GM19397 (cell line): Measurements from ENCODE around the gene USE1.

Experiments
- ATAC-seq: cut with Tn5 transposase; IDR thresholded peaks from one replicate; pipeline ENCODE4 v1.9.1; 2021; ENCODE audit warnings: mild to moderate bottlenecking, moderate library complexity; ENCODE audit not compliant: unreplicated experiment

Gene USE1

GRCh38 chr19:17254636-17255035 lies 39.5 kb downstream of the USE1 start:
- no peak for ATAC-seq

DNA sequence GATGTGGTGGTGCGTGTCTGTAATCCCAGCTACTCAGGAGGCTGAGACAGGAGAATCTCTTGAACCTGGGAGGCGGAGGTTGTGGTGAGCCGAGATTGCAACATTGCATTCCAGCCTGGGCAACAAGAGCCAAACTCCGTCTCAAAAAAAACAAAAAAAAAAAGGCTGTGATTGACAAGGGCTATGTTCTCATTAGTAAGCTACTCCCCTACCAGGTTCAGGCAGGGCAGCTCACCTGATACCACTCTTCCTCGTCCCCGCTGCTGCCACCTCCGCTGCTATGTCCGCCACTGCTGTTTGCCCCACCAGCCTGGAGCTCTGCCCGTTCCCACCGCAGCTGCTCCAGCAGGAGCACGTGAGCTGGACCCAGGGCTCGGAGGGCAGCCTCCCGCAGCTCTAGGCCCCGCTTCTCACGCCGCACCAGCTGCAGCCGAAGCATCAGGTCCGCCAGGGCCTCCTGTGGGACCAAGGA lies 40.0 kb downstream of the USE1 start:
- ATAC-seq, result no peak

- no peak for ATAC-seq
Measured at GRCh38 chr19:17256130-17256529, 41.0 kb downstream of the USE1 start.

DNA sequence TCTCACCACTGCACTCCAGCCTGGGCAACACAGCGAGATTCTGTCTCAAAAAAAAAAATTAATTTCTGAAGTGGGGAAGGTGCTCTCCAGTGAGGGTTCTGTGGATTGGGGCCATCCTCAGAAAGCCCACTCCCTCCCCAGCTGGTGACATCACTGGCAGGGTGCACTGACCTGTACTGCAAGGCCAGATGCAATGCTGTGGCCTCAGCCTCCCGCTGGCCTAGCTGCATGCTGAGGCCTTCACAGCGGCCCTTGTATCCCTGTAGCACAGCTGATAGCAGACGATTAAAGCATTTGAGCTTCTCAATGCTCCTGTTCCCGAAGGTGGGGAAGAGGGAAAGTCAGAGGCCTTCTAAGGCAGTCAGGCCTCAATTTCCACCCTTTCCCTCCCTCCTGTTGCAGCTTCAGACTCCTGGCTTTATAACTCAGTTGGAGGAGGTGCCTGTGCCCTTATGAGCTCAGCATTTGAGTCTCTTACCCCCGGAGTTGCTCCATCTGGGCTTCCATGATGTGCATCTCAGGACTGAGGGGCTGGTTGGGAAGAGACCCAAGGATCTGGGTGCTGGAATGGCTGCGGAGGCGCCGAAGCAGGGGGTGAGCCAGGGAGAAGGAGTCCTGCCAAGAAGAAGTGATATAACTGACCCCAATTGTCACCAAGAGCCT lies 44.1 kb downstream of the USE1 start:
- no peak for ATAC-seq

- no peak for ATAC-seq
Measured at GRCh38 chr19:17259934-17260333, 44.8 kb downstream of the USE1 start.

DNA sequence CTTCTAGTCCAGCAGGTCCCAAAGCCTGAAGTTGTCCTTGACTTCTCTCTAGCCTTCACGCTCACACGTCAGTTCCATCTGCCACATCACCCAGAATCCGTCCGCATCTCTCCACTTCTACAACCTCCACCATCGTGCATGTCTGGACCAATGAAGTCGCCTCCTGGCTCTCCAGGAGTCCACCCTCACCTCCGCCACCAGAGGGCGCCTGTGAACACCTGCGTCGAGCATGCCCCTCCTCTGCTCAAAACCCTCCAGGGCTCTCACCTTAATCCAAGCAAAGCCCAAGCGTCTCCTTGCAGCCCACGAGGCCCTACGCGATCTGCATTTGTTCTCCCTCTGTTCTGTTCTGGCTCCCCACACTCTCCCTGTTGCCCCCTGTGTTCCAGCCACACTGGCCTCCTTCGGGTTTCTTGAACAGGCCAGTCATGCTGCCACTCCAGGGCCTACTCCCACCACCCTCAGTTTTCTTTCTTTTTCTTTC lies 45.7 kb downstream of the USE1 start:
- ATAC-seq, result peak; percentile 85

DNA sequence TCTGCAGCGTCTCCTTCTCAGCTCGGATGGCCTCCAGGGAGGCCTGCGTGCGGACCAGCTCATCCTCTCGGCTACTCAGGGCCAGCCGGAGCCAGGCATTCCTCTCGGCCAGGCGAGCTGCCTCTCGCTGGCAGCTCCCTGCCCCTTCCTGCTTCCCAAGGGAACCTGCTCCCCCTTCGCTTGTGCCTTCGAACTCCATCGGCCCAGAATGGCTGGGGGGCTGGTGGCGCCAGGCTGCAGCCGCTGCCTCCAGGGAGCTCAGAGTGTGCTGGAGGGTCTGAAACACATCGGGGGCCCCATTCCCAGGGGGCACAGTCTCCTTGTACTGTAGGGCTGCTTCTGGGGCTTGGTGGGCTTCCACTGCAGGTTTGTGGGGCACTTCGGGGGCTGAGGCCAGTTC lies 47.4 kb downstream of the USE1 start:
- ATAC-seq, result no peak

DNA sequence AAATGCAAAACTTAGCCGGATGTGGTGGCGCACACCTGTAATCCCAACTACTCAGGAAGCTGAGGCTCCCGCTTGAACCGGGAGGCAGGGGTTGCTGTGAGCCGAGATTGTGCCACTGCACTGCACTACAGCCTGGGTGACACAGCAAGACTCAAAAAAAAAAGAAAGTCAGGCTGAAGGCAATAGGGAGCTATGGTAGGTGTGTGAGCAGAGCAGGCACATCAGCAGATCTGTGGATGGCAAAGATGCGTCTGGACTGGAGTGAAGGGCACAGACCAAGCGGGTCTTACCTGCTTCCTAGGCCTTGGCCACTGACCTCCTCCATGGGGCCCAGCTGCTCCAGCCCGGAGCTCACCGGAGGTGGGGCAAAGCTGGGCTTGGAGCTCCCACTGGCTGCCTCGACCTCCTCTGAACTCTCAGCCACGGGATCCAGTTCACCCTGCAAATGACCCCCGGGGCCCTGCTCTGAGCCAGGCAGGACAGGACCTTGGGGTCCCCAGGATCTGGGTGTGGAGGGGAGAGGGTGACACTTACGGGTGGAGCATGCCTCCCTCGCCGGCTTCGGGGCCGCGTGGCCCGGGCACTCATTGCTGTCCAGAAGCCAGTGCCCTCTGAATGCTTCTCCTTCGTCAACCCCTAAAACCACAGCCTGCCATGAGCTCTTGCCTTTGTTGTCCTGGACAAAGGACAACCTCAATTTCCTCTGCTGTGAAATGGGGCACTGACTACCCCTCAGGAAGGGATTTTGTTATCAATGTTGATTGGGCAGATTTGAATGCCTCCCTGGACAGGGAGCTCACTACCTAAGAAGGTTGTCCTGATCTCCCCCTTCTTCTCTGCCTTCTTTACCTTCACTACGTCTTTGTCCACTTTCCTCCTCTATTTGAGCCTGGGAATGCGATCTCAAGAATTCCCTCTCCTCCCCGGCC lies 48.8 kb downstream of the USE1 start:
- no peak for ATAC-seq

GRCh38 chr19:17264641-17264979 lies 49.5 kb downstream of the USE1 start, which contains the start of gene USHBP1:
Gene USHBP1 (minus strand): TSS chr19:17264745. CDS start chr19:17264299, 446 bp downstream.
- no peak for ATAC-seq

DNA sequence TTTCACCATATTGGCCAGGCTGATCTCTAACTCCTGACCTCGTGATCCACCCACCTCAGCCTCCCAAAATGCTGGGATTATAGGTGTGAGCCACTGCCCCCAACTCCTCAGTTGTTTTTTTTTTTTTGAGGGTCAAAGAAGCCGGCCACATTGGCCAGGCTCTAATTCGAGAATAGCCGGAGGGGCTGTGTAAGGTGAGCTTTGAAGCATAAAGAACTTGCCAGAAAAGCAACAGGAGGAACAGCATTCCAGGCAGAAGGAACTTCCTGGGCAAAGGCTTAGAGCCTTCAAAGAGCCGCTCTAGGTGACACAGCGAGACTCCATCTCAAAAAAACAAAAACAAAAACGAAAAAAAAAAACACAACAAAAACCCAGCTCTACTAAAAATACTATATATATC lies 50.9 kb downstream of the USE1 start:
- ATAC-seq, result no peak

- ATAC-seq, result no peak
Measured at GRCh38 chr19:17266589-17266974, 51.4 kb downstream of the USE1 start.

- ATAC-seq, result peak; percentile 89
Measured at GRCh38 chr19:17266975-17267788, 52.0 kb downstream of the USE1 start, which contains the start of gene BABAM1. Gene BABAM1 (plus strand): TSS chr19:17267443. CDS start chr19:17268807, 1,364 bp downstream.

- no peak for ATAC-seq
Measured at GRCh38 chr19:17268754-17269153, 53.6 kb downstream of the USE1 start.
